Fibroblast of pulmonary artery (primary cell): ENCODE results near the gene FAM81A.
"Not testable (repeated sequence)": the region's sequence is repeated elsewhere in the genome, so short reads cannot be mapped to it uniquely, and the experiment has no call there.

Source experiments
- DNase-seq: peaks from one replicate; pipeline ENCODE4 v3.0.0-alpha.2; 2010; ENCODE audit warnings: low read depth
- H3K4me3 ChIP-seq: replicated peaks from 2 replicates; pipeline ENCODE4 v1.5.1; 2011; ENCODE audit warnings: low read depth, mild to moderate bottlenecking, control low read depth, low read length, moderate library complexity
- TF ChIP-seq, protein P1 (sequence below): IDR thresholded peaks from 2 replicates; pipeline ENCODE4 v1.5.1; 2011; ENCODE audit warnings: mild to moderate bottlenecking, control low read depth, low read length, inconsistent platforms; ENCODE audit errors: missing control alignments

FAM81A gene

DNA sequence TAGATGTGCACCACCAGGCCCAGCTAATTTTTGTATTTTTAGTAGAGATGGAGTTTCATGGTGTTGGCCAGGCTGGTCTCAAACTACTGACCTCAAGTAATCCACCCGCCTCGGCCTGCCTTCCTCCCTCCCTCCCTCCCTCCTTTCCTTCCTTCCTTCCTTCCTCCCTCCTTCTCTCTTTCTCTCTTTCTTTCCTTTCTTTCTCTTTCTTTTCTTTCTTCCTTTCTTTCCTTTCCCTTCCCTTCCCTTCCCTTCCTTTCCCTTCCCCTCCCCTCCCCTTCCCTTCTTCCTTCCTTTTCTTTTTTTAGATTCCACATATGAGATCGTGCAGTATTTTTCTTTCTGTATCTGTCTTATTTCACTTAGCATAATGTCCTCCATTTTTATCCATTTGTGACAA lies 81.3 kb downstream of the FAM81A start:
- DNase-seq, result no peak
- TF ChIP-seq, protein P1, sequence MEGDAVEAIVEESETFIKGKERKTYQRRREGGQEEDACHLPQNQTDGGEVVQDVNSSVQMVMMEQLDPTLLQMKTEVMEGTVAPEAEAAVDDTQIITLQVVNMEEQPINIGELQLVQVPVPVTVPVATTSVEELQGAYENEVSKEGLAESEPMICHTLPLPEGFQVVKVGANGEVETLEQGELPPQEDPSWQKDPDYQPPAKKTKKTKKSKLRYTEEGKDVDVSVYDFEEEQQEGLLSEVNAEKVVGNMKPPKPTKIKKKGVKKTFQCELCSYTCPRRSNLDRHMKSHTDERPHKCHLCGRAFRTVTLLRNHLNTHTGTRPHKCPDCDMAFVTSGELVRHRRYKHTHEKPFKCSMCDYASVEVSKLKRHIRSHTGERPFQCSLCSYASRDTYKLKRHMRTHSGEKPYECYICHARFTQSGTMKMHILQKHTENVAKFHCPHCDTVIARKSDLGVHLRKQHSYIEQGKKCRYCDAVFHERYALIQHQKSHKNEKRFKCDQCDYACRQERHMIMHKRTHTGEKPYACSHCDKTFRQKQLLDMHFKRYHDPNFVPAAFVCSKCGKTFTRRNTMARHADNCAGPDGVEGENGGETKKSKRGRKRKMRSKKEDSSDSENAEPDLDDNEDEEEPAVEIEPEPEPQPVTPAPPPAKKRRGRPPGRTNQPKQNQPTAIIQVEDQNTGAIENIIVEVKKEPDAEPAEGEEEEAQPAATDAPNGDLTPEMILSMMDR, result no peak
- no peak overlapping the region for H3K4me3 ChIP-seq

DNA sequence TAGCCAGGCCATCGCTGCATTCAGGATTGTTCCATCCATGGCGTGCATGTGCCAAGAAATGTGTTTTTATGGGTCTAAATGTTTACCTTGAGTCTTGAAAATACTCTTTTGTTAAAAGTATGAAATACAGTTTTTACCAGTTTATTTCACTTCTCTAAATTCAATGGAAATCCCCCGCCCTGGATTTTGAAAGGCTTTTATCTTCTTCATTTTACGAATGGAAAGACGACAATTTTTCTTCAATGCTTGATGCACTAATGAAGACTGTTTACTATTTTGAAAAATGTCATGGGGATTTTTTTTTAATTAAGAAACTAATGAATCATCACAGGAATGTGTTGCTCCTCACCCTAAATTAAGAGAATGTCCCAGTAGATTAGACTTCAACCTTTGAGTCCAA lies 83.5 kb downstream of the FAM81A start:
- no peak overlapping the region for H3K4me3 ChIP-seq
- TF ChIP-seq, protein P1, result no peak

DNA sequence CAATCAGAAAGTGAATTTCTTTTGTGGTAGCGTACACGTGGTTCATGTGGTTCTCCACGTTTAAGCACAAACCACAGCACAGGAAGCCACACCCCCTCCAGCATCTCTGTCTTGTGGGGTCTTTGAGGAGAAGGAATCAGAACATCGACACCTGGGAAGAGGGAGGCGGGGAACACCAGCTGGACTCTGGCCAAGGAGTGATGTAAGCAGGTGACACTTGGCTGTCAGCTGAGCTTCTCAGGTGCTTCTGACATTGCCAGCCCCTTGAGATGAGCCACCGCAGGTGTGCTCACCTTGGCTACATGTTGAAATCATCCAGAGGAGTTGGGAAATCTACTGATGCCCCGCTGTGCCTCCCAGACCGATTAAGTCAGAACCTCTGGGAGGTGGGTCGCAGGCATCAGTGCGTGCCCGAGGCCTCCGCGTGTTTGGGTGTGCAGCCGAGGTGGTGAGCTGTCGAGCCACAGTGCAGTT lies 85.0 kb downstream of the FAM81A start:
- H3K4me3 ChIP-seq, result no peak overlapping the region
- DNase-seq, result no peak
- TF ChIP-seq, protein P1, result no peak

More for the DNA sequence above, 83.5 kb downstream of the FAM81A start:
- no peak for DNase-seq

DNA sequence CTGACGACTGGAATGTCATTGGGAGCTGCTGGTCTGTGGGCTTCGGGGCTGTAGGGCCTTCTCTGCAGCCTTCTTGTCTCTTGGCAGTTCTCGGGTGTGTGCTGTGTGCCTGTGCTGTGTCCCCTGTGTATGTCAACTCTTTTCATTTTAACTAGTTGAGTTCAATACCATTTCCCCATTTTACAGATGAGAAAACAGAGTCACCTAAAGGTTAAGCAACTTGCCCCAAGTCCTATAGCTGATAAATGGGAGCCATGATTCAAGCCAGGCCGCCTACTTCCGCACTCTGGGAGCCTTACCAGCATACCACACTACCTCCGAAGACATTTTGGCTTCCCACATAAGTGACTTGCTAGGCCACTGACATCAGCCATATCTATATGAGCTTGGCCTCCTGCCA lies 85.7 kb downstream of the FAM81A start:
- TF ChIP-seq, protein P1, result no peak

DNA sequence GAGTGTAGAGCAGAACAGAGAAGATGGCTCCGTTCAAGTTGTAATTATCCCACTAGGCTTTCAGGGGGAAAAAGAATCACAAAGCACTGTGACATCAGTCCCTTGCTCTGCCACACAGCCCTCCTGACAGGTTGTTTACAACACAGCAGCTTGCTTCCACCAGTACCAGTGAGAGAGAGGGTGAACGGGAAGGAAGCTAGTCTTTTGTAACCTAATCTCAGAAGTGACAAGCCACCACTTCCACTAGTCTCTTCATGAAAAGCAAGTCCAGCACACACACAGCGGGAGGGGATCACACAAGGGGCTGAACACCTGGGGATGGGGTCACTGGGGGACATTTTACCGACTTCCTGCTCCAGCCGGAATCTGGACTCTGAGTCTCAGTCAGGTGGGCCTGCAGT lies 86.3 kb downstream of the FAM81A start:
- DNase-seq, result no peak
- TF ChIP-seq, protein P1, result no peak
- H3K4me3 ChIP-seq, result no peak overlapping the region

More for the DNA sequence above, 85.7 kb downstream of the FAM81A start:
- H3K4me3 ChIP-seq, result no peak overlapping the region
- DNase-seq, result no peak

DNA sequence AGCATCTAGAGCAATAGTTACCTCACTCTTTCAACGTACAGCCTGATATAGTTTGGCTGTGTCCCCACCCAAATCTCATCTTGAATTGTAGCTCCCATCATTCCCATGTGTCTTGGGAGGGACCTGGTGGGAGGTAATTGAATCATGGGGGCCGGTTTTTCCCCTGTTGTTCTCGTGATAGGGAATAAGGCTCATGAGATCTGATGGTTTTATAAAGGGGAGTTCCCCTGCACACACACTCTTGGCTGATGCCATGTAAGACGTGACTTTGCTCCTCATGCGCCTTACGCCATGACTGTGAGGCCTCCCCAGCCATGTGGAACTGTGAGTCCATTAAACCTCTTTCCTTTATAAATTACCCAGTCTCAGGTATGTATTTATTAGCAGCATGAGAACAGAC lies 88.5 kb downstream of the FAM81A start:
- not testable (repeated sequence) for DNase-seq, H3K4me3 ChIP-seq

DNA sequence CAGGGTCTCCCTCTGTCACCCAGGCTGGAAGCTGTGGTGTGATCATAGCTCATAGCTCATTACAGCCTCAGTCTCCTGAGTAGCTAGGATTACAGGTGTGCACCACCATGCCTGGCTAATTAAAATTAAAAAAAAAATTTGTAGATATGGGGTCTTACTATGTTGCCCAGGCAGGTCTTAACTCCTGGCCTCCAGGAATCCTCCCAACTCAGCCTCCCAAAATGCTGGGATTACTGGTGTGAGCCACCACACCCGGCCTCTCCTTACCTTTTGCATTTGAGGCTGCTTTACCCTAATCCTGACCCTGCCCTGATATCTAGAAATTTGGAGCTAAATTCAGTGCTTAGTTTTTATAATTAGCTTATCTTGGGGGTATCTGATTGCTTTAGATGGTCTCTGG lies 90.4 kb downstream of the FAM81A start:
- TF ChIP-seq, protein P1, result no peak
- H3K4me3 ChIP-seq, result no peak overlapping the region
- no peak for DNase-seq
